HG03565 (cell line): ENCODE data around the gene S100A12.
"Not testable (repeated sequence)": the region's sequence is repeated elsewhere in the genome, so short reads cannot be mapped to it uniquely, and the experiment has no call there.

Experiments
- ATAC-seq: cut with Tn5 transposase; IDR thresholded peaks from one replicate; pipeline ENCODE4 v1.9.1; 2021; ENCODE audit warnings: mild to moderate bottlenecking, moderate library complexity; ENCODE audit not compliant: unreplicated experiment

The S100A12 gene

GRCh38 chr1:153354515-153355193, 20.8 kb downstream of the S100A12 start:
- ATAC-seq: no peak

- no peak for ATAC-seq
Measured at GRCh38 chr1:153353226-153353947, 22.0 kb downstream of the S100A12 start.

GRCh38 chr1:153352523-153352922, 22.9 kb downstream of the S100A12 start:
- no peak for ATAC-seq

GRCh38 chr1:153350321-153350957, 25.0 kb downstream of the S100A12 start:
- ATAC-seq: no peak

- ATAC-seq: no peak
Measured at GRCh38 chr1:153349363-153350320, 25.8 kb downstream of the S100A12 start.

- no peak for ATAC-seq
Measured at GRCh38 chr1:153348511-153349362, 26.7 kb downstream of the S100A12 start, which contains the start of gene PGLYRP4. Gene PGLYRP4 (minus strand): TSS chr1:153348841. CDS start chr1:153347932, 909 bp downstream.

- ATAC-seq: no peak
Measured at GRCh38 chr1:153347856-153348255, 27.6 kb downstream of the S100A12 start.

- ATAC-seq: not testable (repeated sequence)
Measured at GRCh38 chr1:153347049-153347448, 28.4 kb downstream of the S100A12 start.

- ATAC-seq: no peak
Measured at GRCh38 chr1:153346077-153346723, 29.2 kb downstream of the S100A12 start.

- ATAC-seq: no peak
Measured at GRCh38 chr1:153345187-153346076, 30.0 kb downstream of the S100A12 start.

GRCh38 chr1:153344718-153345025, 30.7 kb downstream of the S100A12 start:
- no peak for ATAC-seq

GRCh38 chr1:153343811-153344717, 31.4 kb downstream of the S100A12 start:
- no peak for ATAC-seq

- no peak for ATAC-seq
Measured at GRCh38 chr1:153343040-153343681, 32.3 kb downstream of the S100A12 start.

- no peak for ATAC-seq
Measured at GRCh38 chr1:153342178-153342577, 33.2 kb downstream of the S100A12 start.

GRCh38 chr1:153341431-153341934, 33.9 kb downstream of the S100A12 start:
- no peak for ATAC-seq

- no peak for ATAC-seq
Measured at GRCh38 chr1:153340356-153340755, 35.1 kb downstream of the S100A12 start.

GRCh38 chr1:153339802-153340201, 35.6 kb downstream of the S100A12 start:
- ATAC-seq: no peak
